GM21423 (cell line): Measurements from ENCODE around the gene SLC1A1.

Source experiments
- ATAC-seq: cut with Tn5 transposase; IDR thresholded peaks from one replicate; pipeline ENCODE4 v1.9.1; 2021; ENCODE audit warnings: mild to moderate bottlenecking, moderate library complexity; ENCODE audit not compliant: unreplicated experiment

SLC1A1 gene

GRCh38 chr9:4489919-4490704, at the start of gene SLC1A1:
Gene SLC1A1, plus strand, starts transcription at chr9:4490468. Its CDS starts 212 bp downstream, at chr9:4490680.
- peak; percentile 69 for ATAC-seq

DNA sequence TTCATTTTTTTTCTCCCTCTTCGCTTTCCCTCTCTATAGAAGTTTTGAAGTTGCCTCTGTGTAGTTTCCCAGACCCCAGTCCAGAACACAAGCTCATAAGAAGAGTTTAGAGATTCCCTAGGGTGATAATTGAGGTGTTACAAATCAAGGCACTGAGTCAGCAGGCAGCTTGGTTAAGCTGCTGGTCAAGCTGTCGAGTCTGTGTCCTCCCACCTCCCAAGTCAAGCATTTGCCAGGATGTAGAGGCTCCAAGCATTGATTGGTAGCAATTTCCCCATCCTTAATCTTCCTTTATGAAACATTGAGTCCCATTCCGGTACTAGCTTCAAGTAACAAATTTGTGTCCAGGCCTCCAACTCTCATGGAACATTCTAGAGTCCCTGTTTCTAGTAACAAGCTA, 47.5 kb upstream of the SLC1A1 start:
- ATAC-seq: no peak

DNA sequence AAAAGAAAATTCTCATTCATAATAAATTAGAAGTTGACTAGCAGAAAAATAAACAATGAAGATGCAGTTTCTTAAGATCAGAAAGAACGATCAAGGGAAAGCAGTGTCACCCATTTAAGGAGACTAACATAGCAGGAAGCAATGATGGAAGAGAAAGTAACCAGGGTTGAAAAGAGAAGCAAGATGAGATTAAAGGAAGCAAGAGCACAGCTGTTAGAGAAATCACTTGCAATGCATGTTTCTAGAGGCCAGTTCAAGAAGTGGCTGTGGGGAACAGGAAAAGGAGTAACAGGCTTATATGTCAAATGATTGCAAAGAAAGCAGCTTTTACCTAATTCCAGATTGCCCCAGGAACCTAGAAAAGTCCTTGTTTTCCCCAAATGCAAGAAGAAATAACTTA, 46.8 kb upstream of the SLC1A1 start:
- no peak for ATAC-seq

DNA sequence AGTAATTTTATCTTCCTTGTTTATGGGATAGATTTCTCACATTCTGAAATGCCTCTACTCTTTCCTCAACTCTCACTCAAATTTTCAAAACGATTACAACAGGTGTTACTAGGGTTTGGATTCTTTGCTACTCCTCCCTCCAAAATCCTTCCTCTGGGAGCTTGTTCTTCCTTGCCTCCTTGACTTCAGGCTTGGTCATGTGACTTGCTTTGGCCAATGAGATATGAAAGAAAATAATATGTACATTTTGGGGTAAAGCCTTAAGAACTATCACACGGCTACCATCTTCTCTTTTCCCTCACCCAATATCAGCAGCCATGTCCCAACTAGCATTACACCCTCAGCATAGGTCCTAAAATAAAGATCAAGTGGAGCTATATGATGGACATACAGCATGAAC, 28.8 kb upstream of the SLC1A1 start:
- no peak for ATAC-seq

- no peak for ATAC-seq
These were observed 26.4 kb upstream of the SLC1A1 start for GRCh38 chr9:4463824-4464223.

DNA sequence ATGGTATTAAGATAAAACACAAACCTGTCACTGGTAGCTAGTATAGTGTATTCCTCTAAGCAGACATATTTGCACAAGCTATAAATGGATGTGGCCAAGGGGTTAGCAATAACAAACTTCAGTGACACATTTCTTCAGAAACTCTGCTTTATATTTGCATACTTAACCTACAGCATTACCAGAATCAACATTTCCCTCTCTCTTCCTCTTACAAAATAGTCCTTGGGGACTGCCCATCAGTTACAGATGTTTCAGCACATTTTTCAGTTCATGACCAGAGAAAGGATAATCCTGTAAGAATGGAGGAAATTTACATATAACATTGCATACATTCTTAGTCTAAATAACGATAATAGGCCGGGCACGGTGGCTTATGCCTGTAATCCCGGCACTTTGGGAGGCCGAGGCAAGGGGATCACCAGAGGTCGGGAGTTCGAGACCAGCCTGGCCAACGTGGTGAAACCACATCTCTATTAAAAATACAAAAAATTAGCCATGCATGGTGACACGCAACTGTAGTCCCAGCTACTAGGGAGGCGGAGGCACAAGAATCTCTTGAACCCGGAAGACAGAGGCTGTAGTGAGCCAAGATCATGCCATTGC, 25.3 kb upstream of the SLC1A1 start:
- peak; percentile 92 for ATAC-seq

DNA sequence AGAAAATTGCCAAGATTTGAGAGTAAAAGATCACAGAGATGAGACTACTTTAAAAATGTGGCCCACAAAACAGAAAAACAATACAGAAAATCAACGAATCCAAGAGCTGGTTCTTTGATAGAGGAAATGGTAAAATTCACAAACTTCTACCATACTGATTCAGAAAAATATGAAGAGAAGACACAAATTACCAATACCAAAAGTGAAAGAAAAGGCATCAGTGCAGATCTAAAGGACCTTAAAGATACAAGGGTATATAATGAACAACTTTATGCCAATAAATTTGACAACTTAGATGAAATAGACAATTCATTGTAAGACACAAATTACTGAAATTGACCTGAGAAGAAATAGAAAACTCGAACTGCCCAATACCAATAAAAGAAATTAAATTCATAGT, 24.4 kb upstream of the SLC1A1 start:
- ATAC-seq: no peak

DNA sequence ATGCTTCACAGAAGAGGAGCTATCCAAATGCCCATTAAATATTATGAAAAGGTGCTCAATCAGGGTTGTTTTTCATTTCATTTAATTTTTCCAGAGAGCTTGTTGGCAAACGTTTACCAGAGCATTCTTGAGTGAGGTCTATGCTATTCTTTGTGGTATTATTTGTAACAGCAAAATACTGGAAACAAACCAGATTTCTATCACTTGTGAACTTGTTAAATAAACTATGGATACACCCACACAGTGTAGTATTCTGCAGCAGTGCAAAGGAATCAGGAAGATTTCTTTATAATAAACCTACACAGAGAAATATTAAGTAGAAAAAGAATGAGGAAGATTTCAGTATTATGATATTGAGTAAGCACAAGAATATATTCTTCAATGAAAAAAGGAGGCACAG, 15.0 kb upstream of the SLC1A1 start:
- no peak for ATAC-seq

GRCh38 chr9:4486176-4486575, 4.1 kb upstream of the SLC1A1 start:
- no peak for ATAC-seq

DNA sequence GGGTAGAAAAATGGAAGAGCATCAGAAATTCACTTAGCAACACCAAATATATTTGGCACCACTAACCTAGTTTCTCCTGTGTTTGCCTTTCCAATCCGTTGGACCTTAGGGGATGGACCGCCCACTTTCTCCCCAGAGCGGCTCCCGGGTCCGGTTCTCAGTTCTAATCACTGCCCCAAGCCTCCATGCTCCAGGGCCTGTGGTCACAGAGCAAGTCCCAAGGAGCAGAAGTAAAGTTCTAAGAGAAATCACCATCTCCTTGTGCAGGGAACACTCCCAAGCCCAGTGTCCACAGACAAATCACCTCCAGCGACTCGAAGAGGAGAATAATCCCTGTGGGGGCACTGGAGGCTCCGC, 728 bp upstream of the SLC1A1 start:
- ATAC-seq: peak; percentile 2

DNA sequence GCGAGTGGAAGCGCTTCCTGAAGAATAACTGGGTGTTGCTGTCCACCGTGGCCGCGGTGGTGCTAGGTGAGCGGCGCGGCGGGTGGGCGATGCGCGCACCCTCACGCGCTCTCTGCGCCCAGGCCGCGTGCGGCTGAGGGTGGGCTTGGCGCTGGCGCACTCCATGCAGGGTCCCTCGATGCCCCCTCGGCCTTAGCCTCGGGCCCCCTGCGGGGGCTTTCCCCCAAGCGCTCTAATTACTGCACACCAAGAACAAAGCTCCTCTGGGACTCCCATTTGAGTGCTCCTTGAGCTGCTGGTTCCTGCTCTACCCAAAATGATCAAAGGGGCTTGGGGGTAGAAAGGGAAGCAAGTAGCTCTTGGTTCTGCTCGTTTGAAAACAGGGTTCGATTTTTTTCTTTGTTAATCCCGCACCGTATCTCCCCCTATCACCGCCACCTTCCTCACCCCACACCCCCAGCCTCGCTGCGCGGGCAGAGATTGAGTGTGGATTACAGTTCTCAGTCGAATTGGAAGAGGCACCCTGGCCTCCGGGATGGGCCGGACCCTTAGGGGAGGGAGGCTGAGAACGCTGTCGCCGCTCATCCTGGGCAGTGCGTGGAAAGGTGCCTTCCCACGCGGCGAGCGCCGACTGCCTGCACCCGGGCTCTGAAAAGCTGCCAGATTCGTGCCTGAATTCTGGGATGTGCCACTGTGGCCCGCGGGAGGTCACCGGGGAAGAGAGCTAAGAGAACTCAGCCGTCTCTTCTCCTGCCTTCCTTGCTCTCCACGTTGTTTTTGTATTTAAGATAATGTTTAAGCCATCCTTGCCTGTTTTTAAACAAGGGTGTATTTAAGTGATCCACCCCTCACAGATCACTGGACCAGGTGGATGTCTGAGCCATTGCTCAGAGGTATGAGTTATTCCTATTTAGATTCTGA, 697 bp downstream of the SLC1A1 start:
- ATAC-seq: peak; percentile 3

DNA sequence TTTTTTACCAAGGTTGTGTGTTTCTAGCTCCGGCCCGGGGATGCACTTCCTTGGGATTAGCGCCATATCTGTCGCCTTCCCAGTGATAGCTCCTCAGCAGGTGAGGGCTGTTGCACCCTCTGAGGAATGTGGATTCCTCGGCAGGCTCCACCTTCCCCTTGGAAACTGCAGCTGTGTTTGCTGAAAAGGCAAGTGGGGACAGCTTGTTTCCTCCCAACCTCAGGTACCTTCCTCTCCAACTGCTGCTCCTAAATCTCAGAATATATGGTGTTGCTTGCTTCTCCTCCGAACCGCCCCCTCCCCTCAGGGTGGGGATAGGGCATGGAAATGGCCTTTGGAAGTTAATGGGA, 1.3 kb downstream of the SLC1A1 start:
- ATAC-seq: no peak

- ATAC-seq: no peak
These were observed 4.1 kb downstream of the SLC1A1 start for GRCh38 chr9:4494332-4494731.

- no peak for ATAC-seq
These were observed 4.5 kb downstream of the SLC1A1 start for GRCh38 chr9:4494806-4495205.

GRCh38 chr9:4495537-4495936, 5.3 kb downstream of the SLC1A1 start:
- no peak for ATAC-seq

DNA sequence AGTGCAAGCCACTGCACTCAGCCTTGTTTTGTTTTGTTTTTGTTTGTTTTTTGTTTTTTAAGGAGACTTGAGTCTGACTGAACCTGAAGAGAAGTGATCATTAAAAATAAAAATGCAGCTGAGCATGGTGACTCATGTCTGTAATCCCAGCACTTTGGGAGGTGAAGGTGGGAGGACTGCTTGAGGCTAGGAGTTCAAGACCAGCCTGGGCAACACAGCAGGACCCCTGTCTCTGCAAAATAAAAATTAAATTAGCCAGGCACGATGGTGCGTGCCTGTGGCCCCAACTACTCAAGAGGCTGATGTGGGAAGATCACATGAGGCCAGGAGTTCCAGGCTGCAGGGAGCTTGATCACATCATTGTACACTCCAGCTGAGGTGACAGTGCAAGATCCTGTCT, 6.2 kb downstream of the SLC1A1 start:
- ATAC-seq: no peak

DNA sequence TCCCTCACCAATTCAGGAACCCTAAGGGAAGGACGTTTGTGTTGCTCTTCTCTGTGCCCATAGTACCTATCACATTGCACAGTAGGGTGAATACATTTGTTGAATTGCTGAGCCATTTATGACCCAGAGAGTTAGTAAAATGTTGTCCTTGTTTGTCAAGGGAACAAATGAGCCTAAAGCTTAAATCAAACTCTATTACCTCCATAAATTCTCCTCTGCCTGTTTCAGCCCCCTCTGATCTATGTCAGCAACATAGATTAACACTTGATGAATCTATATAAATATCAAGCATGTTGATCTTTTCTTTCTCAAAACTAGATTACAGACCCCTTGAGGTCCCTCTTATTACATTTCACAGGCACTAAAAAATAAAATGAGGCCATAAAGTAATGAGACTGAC, 7.1 kb downstream of the SLC1A1 start:
- ATAC-seq: no peak

DNA sequence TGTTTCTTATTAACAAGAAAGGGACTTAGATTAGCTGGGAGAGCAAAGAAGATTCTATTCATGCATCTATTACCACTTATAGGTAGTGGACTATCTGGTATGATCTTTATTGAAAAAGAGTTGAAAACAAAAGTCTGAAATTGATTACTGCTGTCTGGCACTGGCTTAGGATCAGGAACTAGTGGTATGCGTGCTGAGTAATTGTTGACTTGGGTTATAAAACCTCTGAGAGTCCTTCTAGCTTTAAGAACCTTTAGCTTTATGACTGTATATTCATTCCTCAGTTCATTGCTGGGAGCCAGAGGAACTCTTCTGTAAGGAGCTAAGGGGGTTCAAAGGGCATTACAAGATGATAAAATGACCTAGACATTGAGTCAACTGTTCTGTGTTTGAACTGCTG, 7.6 kb downstream of the SLC1A1 start:
- ATAC-seq: no peak

GRCh38 chr9:4499917-4500316, 9.6 kb downstream of the SLC1A1 start:
- ATAC-seq: no peak

DNA sequence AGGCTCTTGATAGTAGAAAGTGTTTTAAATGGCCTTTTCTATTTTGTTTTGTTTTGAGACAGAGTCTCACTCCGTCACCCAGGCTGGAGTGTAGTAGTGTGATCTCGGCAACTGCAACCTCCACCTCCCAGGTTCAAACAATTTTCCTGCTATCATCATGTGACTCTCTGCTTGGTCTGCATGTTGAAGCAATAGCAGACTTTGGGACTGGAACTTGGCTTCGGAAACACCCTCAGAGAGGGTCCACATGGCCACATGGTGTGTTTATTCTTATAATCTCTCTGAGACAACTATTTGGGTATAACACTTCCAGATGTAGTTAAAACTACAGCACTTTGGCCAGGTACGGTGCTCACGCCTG, 10.9 kb downstream of the SLC1A1 start:
- ATAC-seq: no peak

- no peak for ATAC-seq
These were observed 12.2 kb downstream of the SLC1A1 start for GRCh38 chr9:4502444-4502843.

GRCh38 chr9:4503103-4503502, 12.8 kb downstream of the SLC1A1 start:
- no peak for ATAC-seq
